GM18520 (cell line): ENCODE results near the gene DLX1.
A peak's percentile ranks its signal among the peaks of the same experiment; 100 is the strongest.
"Not testable (repeated sequence)": the region's sequence is repeated elsewhere in the genome, so short reads cannot be mapped to it uniquely, and the experiment has no call there.

Experiments
- ATAC-seq: cut with Tn5 transposase; IDR thresholded peaks from one replicate; pipeline ENCODE4 v1.9.1; 2021; ENCODE audit not compliant: unreplicated experiment

DLX1 gene

DNA sequence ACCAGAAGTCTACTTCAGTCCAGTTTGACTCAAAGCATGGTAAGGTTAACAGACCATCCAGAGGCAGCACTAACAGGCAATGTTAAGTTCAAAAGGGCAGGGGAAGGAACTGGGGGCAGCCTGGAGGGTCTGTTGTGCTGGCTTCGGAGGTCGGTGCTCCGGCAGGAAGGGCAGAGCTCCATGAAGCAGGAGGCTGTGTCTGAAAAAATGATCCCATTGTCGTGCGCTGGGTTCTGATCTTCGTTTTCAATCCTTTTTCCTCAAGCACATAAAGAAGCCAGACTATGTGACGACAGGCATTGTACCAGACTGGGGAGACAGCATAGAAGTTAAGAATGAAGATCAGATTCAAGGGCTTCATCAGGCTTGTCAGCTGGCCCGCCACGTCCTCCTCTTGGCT, 21.9 kb upstream of the DLX1 start:
- no peak for ATAC-seq

DNA sequence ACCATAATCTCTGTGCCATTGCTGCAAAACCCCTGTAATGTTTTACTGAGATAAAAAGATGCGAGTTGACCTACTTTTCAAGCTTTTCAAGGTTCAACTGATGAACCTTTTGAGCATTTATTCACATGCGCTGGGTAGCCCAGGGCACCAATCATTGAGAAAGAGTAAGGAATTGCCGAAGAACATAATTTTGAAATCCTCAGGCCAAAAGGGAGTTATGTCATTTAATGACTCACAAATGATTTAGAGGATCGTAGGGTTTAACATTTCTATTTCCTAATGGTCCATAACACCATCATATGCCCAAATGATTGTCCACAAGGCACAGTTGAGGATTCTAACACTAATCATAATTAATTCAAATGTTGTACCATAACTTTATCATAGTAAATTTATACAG, 20.2 kb upstream of the DLX1 start:
- ATAC-seq, result no peak

DNA sequence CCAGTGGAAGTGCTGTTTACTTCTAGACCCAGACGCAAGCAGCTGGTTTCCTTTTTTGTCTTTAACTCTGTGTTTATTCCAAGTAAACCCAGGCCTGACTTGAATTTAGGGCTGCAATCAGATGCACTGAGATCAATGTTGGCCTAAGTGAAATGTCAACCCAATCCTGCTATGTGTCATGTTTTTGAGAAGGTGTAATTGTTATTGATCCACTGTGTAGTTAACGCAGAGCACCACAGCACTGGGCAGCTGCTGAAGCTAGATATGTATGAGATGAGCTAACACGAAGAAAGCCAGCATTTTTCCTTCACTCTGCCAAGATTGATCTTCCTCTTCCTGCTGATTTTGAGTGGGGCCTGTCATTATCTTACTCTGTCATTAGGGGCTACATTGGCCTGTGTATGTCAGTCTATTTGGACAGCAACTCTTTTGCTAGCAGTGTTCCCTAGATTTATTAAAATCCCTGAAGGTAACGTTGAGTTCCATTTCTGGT, 18.9 kb upstream of the DLX1 start:
- no peak for ATAC-seq

DNA sequence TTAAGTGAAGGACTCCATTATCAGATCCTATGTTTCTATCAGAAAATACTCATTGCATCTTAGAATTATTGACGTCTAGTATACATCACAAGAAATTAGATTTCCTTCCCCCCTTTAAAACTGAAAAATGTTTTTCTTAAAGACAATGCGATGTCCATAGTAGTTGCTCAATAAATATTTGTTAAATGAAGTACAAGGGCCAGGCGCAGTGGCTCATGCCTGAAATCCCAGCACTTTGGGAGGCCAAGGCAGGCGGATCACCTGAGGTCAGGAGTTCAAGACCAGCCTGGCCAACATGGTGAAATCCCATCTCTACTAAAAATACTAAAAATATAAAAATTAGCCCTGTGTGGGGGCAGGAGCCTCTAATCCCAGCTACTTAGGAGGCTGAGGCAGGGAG, 17.4 kb upstream of the DLX1 start:
- not testable (repeated sequence) for ATAC-seq

DNA sequence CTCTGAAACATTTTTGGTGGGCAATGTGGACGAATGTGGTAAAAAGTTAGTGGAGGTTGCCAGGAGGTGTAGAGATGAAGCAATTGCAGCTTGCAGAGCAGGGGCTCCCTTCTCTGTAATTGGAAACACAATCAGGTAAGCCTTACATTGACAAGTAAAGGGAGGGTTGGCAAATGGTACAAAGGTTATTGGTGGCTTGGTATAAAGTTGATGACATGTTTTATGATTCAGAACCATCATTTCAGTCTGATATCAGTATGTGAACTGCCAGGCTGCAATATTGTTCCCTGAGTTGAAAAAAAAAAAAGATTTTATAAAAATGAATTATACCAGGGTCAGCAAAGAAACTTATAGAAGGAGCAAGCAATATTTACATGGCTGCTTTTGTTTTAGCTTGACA, 14.4 kb upstream of the DLX1 start:
- no peak for ATAC-seq

DNA sequence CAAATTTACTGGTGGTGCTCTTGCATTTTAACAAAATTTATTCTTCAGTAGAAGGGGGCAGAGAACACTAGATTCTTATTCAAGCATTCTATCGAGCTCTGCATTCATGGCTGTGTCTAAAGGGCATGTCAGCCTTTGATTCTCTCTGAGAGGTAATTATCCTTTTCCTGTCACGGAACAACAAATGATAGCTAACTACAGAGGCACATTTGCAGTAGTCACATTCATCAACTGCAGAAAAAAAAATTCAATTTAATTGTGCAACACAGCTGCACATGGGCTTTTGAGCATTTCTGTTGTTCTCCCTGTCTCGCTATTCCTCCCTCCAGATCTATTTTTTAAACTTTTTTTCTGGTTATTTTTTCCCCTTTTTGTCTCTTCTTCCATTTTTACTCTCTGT, 13.0 kb upstream of the DLX1 start:
- ATAC-seq, result no peak

DNA sequence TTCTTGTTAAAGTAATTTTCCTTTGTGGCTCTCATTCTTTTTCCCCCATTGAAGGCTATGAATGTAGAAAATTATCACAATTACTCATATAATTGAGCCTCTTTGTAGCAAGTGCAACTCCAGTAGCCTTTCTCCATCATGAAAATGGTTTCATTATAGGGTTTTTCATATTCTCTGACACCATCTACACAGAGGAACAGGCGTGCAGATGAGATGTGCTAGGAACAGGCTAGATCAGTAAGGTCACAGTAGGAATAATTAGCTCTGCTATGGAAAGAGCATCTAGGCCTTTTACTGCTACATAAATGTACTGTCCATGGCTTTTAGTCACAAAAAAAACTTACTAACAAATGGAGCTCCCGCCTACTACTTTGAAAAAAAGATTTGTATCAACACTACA, 12.6 kb upstream of the DLX1 start:
- ATAC-seq, result no peak

DNA sequence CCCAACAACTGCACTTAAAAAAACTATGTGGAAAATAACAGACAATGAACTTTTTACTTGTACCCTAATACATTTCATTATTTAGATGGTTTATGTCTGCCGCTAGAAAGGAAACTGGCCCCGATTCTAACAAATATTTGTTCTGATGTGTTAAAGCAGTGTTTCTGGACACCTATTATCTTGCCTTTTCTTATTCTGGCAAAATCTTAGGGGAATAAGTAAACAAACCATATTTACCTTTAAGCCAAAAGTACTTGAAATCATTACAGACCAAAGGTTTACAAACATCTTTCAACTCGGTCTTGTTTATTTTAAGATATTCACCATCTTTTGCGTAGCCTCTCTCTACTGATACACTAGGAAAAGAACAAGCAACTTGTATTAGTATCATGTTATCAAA, 11.8 kb upstream of the DLX1 start:
- no peak for ATAC-seq

DNA sequence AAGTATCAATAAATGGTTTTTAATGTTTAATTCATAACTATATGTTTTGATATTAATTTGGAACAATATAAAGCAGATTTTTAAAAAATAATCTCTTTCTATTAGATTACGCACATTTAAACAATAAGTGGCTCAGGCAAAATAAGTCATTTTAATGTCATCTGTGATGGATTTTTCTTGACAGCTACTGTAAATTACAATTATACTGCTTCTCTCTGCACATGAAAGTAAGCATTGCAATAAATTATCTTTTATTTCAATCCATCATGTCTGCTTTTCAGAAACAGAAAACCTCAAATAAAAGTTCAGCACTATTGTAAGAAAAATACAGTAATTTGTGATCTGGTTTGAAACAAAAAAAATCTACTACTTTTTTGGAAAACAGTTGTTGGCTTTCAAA, 11.1 kb upstream of the DLX1 start:
- no peak for ATAC-seq

DNA sequence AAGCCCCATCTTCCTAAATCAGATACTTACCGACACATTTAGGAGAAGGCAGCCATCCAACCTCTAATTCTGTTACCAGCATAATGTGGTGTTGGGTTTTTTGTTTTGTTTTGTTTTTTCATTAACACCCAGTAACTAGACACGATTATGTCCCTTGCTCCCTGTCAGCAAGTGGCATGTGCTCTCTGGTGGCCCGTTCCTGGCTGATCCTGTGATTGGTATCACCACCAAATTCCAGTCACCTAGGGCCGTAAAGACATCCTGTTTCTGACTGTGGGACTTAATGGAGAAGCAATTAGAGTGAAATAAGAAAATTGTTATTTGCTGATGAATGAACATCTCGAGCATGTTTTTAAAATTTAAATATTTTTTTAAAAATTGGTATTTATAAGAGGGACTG, 5.9 kb upstream of the DLX1 start:
- no peak for ATAC-seq

DNA sequence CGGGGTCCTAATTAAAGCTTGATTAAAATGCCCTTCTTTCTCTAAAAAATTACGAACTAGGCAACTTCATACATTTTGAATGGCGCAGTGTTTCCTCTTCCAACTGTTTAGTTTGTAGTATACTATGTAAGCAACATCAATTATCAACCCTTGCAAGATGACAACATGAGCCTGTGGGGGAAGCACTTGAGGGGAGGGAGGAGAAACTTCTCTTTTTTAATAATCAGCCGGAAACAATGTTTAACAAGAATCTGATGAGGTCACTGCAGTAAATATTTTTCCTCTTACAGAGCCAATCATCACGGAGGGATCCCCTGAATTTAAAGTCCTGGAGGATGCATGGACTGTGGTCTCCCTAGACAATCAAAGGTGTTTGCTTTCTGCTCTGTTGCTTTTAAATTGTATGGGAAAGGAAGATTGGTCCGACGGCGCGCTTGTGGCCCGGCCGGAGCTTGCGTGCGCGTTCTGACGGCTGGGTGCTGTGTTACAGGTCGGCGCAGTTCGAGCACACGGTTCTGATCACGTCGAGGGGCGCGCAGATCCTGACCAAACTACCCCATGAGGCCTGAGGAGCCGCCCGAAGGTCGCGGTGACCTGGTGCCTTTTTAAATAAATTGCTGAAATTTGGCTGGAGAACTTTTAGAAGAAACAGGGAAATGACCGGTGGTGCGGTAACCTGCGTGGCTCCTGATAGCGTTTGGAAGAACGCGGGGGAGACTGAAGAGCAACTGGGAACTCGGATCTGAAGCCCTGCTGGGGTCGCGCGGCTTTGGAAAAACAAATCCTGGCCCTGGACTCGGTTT, 5.3 kb upstream of the DLX1 start:
- ATAC-seq, result no peak

DNA sequence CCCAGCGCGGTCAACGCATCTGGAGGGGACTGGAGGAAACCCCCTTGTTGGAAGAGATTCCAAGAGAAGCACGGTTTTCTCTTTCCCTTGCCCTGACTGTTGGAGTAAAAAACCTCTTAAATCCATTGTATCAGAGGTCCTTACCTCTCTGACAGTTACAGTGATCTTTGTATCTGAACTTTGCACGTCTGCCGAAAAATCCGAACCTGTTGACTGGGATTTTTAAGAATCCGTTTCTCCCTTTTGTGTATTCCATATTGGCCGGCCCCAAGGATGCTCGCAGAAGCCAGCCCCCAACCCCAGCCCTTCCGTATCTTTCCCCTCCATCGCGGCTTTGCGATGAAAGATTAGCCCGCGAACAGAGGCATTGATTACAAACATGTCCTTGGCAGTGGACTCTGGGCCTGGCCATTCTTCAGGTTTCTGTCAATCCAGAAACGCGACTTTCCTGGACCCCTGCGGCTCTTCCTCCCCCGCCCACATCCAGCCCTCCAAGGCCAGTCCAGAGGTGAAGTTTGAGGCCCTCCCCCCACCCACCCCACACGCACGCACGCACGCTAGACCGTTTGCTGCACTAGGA, 4.6 kb upstream of the DLX1 start:
- no peak for ATAC-seq

DNA sequence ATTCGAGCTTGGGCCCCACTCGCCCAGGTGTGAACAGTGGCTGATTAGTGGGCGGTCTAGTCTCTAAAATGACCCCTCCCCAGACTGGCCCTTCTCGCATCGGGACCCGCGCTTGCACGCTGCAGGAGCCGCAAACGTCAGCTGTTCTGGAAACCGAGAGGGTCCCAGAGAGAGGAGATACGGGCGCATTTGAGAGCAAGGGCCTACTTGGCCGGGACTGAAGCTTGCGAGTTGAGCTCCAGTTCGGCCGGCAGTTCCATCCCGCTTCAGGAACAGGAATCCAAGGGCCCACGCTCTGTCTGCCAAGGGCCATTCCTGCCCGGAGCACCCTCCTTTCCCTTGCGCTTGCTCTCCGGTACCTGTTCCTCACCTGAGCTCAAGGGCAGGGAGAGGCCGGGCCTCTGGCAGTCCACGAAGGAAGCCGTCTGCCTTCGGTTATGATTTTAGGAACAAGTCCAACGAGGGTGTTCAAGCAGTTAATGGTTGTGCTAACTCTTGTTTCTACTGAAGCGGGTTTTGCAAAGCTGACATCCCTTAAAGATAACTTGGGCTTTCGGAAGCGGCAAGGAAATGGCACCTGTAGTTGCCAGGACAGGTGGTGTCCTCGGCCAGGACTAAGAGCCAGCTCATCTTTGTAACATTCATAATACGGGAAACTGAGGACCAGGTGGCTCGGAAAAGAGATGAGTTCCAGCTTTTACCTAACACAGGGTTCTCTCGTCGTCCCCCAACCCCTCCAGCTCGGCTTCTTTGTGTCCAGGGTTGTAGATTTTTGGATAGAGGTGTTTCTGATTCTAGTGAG, 3.9 kb upstream of the DLX1 start:
- no peak for ATAC-seq

DNA sequence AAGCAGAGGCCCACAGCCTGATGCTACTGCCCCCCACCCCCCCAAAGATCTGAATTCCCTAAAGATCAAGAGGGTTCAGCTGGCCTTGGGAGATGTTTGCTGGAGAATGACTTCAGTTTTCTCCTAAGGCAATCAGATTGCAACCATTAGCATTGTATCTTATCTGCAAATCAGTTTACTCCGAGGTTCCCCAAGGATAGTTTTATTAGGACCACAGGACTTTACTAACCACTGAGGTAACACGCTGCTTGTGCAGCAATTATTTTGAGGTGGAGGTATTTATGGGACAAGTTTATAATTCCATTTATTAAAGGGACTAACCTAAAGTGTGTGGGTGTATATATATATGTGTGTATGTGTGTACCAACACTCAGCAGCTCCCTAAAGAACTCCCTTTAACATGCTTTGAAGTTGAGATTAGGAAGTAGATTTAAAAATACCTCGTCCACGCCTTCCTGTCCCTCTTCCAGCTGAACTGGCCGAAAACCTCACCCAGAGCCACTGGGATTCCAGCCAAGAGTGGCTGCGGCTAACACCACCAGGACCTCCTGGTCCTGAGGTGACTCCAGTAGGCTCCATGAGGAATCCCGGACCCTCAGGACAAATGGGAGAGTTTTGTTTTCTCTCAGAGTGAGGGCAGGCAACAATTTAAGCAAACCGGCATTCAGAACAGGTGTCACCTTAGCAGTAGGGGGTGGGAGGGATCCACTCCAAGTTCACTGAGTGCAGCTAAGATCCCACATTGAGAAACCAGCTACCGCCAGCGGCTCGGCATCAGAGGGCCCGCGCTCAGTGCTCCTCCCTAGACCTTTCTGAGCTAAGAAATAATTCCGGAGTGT, 3.0 kb upstream of the DLX1 start:
- ATAC-seq, result no peak

DNA sequence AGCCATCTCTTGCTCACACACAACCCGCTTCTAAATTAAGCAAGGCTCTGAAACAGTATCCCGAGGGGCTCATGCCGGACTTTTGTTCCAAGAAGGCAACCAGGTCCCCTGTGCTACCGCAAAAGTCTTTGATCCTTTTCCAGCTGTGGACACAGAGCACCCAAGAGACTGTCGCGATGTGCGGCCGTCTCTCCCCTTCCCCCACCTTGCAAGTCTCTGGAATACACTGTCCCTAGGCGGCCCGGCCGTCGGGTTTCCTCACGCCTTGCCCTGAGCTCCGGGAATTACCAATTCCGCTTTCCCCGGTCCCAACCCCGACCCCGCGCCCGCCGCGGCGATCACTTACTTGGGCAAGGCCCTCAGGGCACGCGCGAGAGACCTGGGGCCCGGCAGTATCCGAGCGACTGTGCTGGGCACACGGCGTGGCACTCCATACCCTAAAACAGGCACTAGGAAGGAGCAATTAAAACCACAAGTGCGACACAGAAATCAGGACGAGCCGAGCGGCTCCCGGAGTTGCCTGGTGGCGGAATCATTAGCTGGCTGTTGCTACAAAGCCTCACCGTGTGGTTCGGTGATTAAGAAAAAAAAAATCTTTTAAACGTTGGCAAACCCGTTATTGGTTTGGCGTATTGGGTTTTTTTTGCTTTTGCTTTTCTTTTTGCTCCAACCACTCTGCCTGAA, 2.2 kb upstream of the DLX1 start:
- ATAC-seq, result no peak

DNA sequence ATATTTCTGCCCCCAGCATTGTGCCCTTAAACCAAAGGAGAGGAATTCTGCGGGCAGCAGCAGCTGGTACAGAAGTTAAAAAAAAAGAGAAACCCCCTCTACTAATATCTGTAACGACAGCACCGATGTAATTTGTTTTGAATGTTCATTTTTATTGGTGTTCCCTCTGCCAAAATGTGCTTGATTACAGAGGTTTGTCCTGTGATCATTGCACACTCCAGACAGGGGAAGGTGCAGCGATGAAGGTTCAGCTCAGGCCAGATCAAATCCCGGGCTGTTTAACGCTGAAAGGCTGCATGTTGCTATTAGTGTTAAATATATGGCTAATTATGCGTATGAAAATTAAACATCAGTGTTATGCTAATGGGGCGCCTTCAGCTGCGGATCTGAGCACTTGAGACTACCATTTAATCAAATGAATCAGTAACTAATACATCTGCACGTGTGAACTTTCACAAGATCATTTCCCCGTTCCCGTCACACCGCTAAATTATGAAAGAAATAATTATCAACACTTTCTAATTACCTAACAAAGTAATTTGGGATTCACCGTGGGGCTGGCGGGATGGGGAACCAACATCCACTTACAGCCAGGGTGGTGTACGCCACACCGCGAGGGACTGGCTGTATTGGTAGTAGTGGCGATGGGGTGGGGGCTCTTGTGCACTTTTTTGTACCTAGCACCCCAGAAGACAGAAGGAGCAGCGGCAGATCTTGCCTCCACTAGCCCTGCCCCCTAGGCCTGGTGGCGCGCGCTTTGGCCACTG, 1.5 kb upstream of the DLX1 start:
- no peak for ATAC-seq

DNA sequence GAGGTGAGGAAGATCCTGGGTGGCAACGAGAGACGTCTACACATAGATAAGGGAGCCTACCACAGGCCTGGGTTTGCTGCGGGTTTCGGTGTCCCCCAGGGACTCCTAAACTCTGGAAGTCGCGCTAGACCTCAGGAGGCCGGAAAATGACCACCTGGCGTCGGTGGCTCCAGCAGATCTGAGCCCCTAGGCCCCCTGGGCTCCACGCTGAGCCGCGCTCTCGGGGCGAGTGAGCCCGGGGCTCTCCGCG, 987 bp upstream of the DLX1 start:
- ATAC-seq, result no peak

DNA sequence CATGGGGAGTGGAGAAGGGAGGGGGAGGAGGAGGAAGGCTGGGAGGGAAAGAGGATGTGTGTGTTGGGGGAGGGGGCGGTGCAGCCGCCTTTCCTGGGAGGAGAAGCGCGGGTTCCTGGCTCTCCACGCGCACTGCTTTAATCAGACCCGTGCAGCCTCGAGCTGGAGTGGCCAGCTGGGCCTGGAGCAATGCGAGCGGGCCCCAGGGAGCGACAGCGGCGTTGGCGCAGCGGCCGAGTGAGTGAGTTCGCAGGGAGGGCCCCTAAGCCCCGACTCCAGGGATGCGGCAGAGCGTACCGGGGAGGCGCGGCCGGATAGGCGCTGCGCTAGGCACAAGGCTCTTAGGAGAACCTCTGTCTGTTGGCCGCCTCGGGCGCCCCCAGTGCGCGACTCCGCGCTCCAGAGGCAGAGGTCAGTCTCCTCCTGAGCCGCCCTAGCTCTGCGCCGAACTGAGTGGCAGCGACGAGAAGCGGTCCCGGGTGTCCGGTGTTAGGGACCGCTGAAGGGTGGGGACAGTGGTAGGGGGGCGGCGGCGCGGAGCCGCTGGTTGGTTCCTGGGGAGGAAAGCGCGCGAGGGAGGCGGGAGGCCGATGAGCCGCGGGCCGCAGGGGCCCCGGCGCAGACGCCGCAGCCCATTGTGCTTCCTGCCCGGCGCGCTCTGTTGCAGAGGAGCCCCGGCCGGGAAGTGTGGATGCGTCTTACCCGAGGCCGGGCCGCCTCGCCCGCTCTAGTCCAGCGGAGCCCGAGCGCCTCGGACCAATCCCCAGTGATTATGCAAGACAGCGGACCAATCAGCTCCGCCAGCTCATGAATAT, 455 bp upstream of the DLX1 start:
- peak; percentile 81 for ATAC-seq
